Psoas muscle (tissue), 8 donors: Measurements from ENCODE around the gene GAS6. TPM values are rescaled to one million over a fixed set of nuclear protein-coding genes. Genes with fewer than 3 reads are reported as not detected.

ENCODE experiments used
- ATAC-seq, 4 donors: fragments of 200-7000 bp; cut with Tn5 transposase; one replicate each; pipeline ENCODE4 v1.9.1; 2020; ENCODE audit warnings: moderate library complexity in 3 of 4, mild to moderate bottlenecking in 2 of 4
- DNase-seq, 2 donors: peaks; one replicate each; pipeline ENCODE4 v3.0.0-alpha.2; 2020
- H3K27ac ChIP-seq: fragments of 200-600 bp; one replicate; pipeline ENCODE4 v1.8.0; 2022
- H3K27me3 ChIP-seq, 3 donors: fragments of 200-600 bp in 1 of 3; one replicate each; pipeline versions ENCODE4 v1.6.1 to v1.8.0; 2013 to 2022; ENCODE audit warnings: low read length in 2 of 3, mild to moderate bottlenecking in 2 of 3, moderate library complexity in 1 of 3; ENCODE audit not compliant: insufficient read depth in 3 of 3
- H3K36me3 ChIP-seq, 2 donors: fragments of 200-600 bp in 1 of 2; one replicate each; pipeline versions ENCODE4 v1.6.1 to v1.8.0; 2013 to 2022; ENCODE audit warnings: low read depth in 1 of 2, mild to moderate bottlenecking in 1 of 2, moderate library complexity in 1 of 2; ENCODE audit not compliant: insufficient read depth in 1 of 2
- H3K4me1 ChIP-seq: fragments of 200-600 bp; one replicate; pipeline ENCODE4 v1.8.0; 2022
- H3K4me3 ChIP-seq: fragments of 200-600 bp; one replicate; pipeline ENCODE4 v1.8.0; 2022; ENCODE audit warnings: mild to moderate bottlenecking
- H3K9me3 ChIP-seq: fragments of 200-600 bp; one replicate; pipeline ENCODE4 v1.8.0; 2022
- CTCF ChIP-seq: fragments of 200-600 bp; IDR thresholded peaks from one replicate; pipeline ENCODE4 v1.8.0; 2022; ENCODE audit warnings: antibody characterized with exemption
- WGBS, 3 donors: extraction: QIAGEN DNeasy Blood & Tissue Kit; methylation state at CpG; one replicate each; pipeline versions ENCODE4 v1.1.6 to v1.1.7; 2013; 5-methylcytosine and 5-hydroxymethylcytosine counted together
- intact Hi-C, 2 donors: fragments of 100-400 bp; cut with DNase I; formaldehyde crosslinking; loops; one replicate each; pipeline versions ENCODE4 v1.11.0 to v1.14.2; 2022
- polyA plus RNA-seq, 3 donors: library from polyadenylated mRNA; stranded (reverse); fragments of 200-250 nt; gene quantifications; one replicate each; pipeline ENCODE4 v1.2.3, GENCODE V29; 2013
- total RNA-seq, 4 donors: library from RNA; stranded (reverse); fragmentation: NEBNext Ultra II Directional in 2 of 4; extraction: Animal tissue kit (Norgen Biotek cat#: 25700) in 2 of 4; gene quantifications; one replicate each; pipeline versions ENCODE4 v1.2.1 to v1.2.4, GENCODE V29; 2021 to 2023
- donor health status: healthy with polysubstance abuse.
- donor health status: DM: no; HTN: no; CAD: no; lungs with moderate emphysema.
- donor health status: Bipolar disorder and iron deficiency.
- donor health status: healthy.
- donor health status: DM: yes; HTN: yes; CAD: no.
- donor health status: DM: no; HTN: no; CAD: no.
- donor health status: DM: no; HTN: no; CAD: no.
- donor health status: DM: yes; HTN: yes; CAD: no.

GAS6 gene
- total and polyA plus RNA-seq, 7 donors = 51.6 to 103 (median 65.8) TPM

- no peak for TF ChIP-seq CTCF
- H3K9me3 ChIP-seq = no peaks in the 10 kb centered on the region
- H3K27ac ChIP-seq = no peak overlapping the region
- ATAC-seq (no peak), DNase-seq (no peak)
- H3K36me3 ChIP-seq = no peaks in the 10 kb centered on the region
- H3K4me3 ChIP-seq = no peak overlapping the region
- 90 to 94% (median 92%) methylated on average over 5 of the region's 5 CpGs for WGBS, 3 donors
- no peaks in the 10 kb centered on the region for H3K4me1 ChIP-seq
- intact Hi-C loops = no loop called here
- H3K27me3 ChIP-seq = peaks cover 0 to 18% (median 0%) of the 10 kb centered on the region in 3 donors
Observed at GRCh38 chr13:113770937-113771336, 92.9 kb downstream of the GAS6 start.

Other genes starting within 250 kb of the GAS6 start
- gene ATP4B, start 205.9 kb downstream of the GAS6 start, total RNA-seq = not detected
- under 1 TPM in 1 of 3 donors, not detected in 2; 0.04 TPM for gene ATP4B, start 205.9 kb downstream of the GAS6 start, polyA plus RNA-seq
- under 1 TPM in 1 of 4 donors, not detected in 3; 0.10 TPM for gene GRK1, start 196.9 kb downstream of the GAS6 start, total RNA-seq
- gene GRK1, start 196.9 kb downstream of the GAS6 start, polyA plus RNA-seq = not detected
- 1 to 10 TPM; 2.0 to 5.1 (median 3.4) TPM for gene TMEM255B, start 104.8 kb downstream of the GAS6 start, total RNA-seq
- 1 to 10 TPM in 2 of 3 donors, under 1 TPM in 1; 0.45 to 3.1 (median 1.3) TPM for gene TMEM255B, start 104.8 kb downstream of the GAS6 start, polyA plus RNA-seq
- gene C13orf46, start 110.0 kb upstream of the GAS6 start, total RNA-seq = 1 to 10 TPM in 1 of 4 donors, under 1 TPM in 3; 0.24 to 2.5 (median 0.73) TPM
- gene C13orf46, start 110.0 kb upstream of the GAS6 start, polyA plus RNA-seq = under 1 TPM in 2 of 3 donors, not detected in 1; 0.14 to 0.53 TPM